GM19328 (cell line): Measurements from ENCODE around the gene FBXL20.
"Not testable (repeated sequence)": the region's sequence is repeated elsewhere in the genome, so short reads cannot be mapped to it uniquely, and the experiment has no call there.

Experiments used
- ATAC-seq: cut with Tn5 transposase; IDR thresholded peaks from one replicate; pipeline ENCODE4 v1.9.1; 2021; ENCODE audit warnings: mild to moderate bottlenecking, moderate library complexity; ENCODE audit not compliant: unreplicated experiment

Gene FBXL20

GRCh38 chr17:39401412-39402243, at the start of gene FBXL20:
Gene FBXL20, minus strand, starts transcription at chr17:39401626. Its CDS starts 224 bp downstream, at chr17:39401402.
- peak; percentile 43 for ATAC-seq

DNA sequence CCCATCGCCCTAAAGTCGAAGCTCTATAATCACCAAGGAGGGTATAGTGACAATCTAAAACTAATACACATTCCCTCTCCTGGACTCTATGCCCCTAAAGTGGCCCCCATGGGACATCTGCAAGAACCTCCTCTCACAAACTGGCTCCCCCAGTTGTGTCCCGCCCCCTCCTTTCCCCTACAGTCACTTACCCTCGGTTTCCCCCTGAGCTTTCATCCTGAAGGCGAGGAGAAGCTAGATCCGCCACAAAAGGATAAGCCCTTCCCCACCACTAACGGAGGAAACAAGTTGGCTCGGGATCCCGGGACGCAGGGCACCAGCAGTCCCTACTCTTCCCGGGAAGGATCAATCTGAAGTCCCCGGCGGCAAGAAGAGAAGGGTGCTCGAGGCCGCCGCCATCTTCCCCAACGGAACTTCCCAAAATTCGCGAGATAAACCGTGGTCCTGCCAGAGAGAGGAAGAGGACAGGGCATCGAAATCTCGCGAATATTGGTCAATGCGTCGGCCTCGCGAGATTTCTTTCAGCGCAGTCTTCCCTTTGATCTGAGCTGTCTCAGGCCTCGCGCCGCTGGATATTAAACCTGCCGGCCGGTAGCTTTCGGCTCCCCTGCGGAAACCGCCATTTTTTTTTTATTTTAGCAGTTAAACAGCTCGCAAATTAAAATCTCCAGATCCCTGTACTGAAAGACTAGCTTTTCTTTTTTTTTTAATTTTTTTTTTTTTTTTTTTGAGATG, 49.6 kb upstream of the FBXL20 start, which contains the start of gene MED1:
Gene MED1, minus strand, starts transcription at position 417 of the 735 bp plus-strand sequence. Its CDS starts 201 bp downstream, at position 216.
- peak; percentile 85 for ATAC-seq

DNA sequence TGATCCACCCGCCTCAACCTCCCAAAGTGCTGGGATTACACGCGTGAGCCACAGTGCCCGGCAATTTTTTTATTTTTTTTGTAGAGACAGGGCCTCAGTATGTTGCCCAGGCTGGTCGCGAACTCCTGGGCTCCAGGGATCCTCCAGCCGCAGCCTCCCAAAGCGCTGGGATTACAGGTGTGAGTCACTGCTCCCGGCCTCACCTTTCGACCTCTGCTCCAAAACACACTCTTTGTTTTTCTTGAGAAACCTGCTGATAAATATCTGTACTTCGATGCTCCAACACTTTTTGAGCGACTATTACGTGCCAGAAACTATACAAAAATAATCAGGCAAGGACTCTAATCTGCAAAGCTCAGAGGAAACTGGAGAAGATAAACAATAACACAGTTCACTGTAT, 48.6 kb upstream of the FBXL20 start:
- ATAC-seq, result no peak

GRCh38 chr17:39447561-39447960, 46.1 kb upstream of the FBXL20 start:
- ATAC-seq, result no peak

- ATAC-seq, result no peak
These were observed 41.9 kb upstream of the FBXL20 start for GRCh38 chr17:39443326-39443725.

GRCh38 chr17:39439868-39440267, 38.4 kb upstream of the FBXL20 start:
- ATAC-seq, result not testable (repeated sequence)

DNA sequence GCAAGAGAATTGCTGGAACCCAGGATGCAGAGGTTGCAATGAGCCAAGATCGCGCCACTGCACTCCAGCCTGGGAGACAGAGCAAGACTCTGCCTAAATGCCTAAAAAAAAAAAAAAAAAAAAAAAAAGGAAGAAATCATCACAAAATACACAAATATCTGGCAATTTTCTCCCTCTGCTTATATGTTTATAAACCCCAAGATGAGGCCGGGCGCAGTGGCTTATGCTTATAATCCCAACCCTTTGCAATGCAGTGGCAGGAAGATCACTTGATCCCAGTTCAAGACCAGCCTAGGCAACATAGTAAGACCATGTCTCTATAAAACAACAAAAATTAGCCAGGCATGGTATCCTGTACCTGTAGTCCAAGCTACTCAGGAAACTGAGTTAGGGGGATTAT, 28.2 kb upstream of the FBXL20 start:
- ATAC-seq, result no peak

GRCh38 chr17:39416141-39416540, 14.7 kb upstream of the FBXL20 start:
- ATAC-seq, result no peak

GRCh38 chr17:39410279-39410678, 8.9 kb upstream of the FBXL20 start:
- no peak for ATAC-seq

GRCh38 chr17:39408360-39408759, 6.9 kb upstream of the FBXL20 start:
- ATAC-seq, result no peak

GRCh38 chr17:39406951-39407350, 5.5 kb upstream of the FBXL20 start:
- ATAC-seq, result no peak

DNA sequence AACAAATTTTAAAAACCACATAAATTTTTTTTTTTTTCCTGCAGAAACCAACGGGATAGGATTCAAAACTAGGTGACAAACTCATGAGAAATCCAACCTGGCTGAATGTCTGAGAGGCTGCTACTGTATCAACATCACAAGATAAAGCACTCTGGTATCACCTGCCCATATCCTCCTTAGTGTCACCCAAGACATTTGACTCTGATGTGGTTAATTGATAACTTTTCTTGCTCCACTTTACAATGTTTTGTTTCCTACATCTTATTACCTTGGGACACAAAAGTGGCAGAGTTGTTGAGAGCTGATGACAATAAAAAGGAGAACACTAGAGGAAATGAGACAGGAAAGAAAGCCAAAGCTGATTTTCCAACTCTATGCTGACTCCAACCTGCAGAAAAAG, 4.0 kb upstream of the FBXL20 start:
- no peak for ATAC-seq

DNA sequence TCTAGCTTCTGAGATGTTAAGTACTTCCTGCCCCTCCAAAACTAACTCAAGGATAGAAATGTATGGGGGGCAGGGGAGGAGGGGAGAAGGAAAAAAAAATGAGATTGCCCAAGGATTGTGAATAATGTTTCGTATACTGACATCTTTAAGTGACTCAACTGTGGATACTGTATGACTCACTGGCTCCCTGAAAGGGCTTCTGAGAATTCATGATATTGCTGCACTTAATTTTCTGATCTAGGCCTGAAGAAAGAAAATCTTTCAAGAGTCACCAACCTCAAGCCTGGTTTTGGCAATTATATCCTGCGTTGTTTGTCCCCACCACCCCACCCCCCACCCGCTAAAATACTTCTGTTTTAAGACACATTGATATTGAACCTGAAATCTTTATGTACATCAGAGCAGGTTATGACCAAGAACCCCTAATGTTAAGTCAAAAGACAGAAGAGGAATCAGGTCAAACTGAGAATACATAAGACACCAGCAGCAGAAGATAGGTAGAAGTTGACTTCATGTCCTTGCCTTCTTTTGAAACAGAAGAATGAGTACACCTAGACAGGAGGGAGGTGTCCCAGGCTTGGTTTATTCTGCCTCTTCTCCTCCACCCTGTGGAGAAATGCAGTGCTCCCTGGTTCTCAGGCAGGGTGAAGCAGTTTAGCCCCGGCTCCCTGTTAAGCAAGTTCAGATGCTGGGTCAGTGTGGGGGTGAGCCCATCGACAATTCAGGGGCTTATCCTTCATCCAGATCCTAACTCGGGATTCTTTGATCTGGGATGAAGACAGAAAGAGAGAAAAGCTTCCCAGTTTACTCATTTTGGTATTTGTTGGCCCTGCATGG, 3.3 kb upstream of the FBXL20 start:
- ATAC-seq, result no peak

DNA sequence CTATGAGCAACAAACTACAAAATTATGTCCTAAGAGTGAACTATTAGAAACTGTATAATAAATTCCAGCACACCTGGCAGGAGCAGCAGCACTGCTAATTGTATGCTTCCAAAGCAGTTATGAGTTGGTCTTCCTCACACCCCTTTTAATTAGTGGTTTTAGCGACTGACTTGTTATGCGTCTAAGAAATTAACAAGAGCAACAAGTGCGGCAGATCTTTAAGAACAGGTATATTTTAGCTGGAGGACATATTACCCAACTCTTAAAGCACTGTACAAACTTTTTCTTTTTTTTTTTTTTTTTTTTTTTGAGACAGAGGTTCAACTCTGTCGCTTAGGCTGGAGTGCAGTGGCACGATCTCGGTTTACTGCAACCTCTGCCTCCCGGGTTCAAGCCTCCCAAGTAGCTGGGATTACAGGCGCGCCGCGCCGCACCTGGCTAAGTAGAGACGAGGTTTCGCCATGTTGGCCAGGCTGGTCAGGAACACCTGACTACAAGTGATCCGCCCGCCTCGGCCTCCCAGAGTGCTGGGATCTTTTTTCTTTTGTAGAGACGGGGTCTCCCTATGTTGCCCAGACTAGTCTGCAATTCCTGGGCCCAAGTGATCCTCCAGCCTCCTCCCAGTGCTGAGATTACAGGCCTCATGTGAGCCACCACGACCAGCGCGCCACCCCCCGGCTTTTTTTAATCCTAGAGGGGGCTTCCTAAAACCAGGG, 1.6 kb upstream of the FBXL20 start:
- ATAC-seq, result no peak

- ATAC-seq, result peak; percentile 56
These were observed 941 bp upstream of the FBXL20 start for GRCh38 chr17:39402244-39402889.

- ATAC-seq, result peak; percentile 19
These were observed 647 bp downstream of the FBXL20 start for GRCh38 chr17:39400547-39401411.

DNA sequence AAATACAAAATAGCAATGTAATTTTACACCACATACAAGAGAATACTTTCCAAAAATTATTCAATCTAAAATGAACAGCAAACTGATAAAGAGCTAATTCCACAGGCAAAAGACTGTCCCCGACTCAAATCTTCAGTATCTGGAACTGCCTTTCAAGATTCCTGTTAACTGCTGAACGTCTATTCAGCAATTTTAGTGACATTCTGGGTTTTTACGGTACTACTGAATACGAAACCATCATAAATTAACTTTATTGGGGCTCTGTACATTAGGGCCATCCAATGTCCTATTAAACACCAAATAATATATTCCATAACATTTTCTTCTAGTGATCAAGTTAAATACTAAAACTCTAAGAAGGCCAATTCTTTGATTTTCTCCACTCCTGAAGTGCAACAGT, 1.6 kb downstream of the FBXL20 start:
- ATAC-seq, result no peak

DNA sequence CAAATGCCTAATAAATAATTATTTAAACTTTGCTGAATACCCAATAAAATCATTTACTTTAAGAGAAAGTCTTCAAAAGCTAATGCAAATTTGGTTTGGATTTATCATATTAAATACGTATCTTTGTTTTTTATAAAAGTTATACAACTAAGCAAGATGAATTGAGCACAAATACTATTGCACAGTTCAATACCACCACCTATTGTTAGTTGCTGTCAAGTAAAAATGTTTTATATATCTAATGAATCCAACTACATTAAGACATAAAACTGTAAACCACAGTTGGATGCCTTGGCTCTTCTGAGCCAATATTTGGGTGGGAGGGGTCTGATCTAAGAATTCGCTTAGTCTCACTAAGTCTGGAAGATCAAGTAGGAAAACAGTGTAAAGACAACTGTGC, 7.7 kb downstream of the FBXL20 start:
- ATAC-seq, result no peak

- no peak for ATAC-seq
These were observed 10.0 kb downstream of the FBXL20 start for GRCh38 chr17:39391448-39391847.
